Retinal pigment epithelial cell (primary cell): ENCODE measurements around the gene SMAD6.

ENCODE experiments used
- DNase-seq: peaks from one replicate; pipeline ENCODE4 v3.0.0-alpha.2; 2010; ENCODE audit warnings: low read depth
- H3K4me3 ChIP-seq: 2 replicates; pipeline ENCODE4 v1.5.1; 2011; ENCODE audit warnings: mild to moderate bottlenecking, low read length, control low read depth, moderate library complexity
- CTCF ChIP-seq: conservative IDR thresholded peaks from 2 replicates; pipeline ENCODE4 v1.5.1; 2011; ENCODE audit warnings: low read depth, low read length, control low read depth, inconsistent platforms

The SMAD6 gene

GRCh38 chr15:66720206-66721010 is 18.4 kb downstream of the SMAD6 start:
- no peak for TF ChIP-seq CTCF
- peak; percentile 93 for DNase-seq
- H3K4me3 ChIP-seq, result no peak overlapping the region

- TF ChIP-seq CTCF, result no peak
- DNase-seq, result no peak
- H3K4me3 ChIP-seq, result no peak overlapping the region
Measured at GRCh38 chr15:66721020-66721419, 19.0 kb downstream of the SMAD6 start.

GRCh38 chr15:66721501-66721937 is 19.5 kb downstream of the SMAD6 start:
- no peak for DNase-seq
- TF ChIP-seq CTCF, result no peak
- H3K4me3 ChIP-seq, result no peak overlapping the region

GRCh38 chr15:66721954-66722353 is 19.9 kb downstream of the SMAD6 start:
- TF ChIP-seq CTCF, result no peak
- H3K4me3 ChIP-seq, result no peak overlapping the region
- DNase-seq, result no peak

DNA sequence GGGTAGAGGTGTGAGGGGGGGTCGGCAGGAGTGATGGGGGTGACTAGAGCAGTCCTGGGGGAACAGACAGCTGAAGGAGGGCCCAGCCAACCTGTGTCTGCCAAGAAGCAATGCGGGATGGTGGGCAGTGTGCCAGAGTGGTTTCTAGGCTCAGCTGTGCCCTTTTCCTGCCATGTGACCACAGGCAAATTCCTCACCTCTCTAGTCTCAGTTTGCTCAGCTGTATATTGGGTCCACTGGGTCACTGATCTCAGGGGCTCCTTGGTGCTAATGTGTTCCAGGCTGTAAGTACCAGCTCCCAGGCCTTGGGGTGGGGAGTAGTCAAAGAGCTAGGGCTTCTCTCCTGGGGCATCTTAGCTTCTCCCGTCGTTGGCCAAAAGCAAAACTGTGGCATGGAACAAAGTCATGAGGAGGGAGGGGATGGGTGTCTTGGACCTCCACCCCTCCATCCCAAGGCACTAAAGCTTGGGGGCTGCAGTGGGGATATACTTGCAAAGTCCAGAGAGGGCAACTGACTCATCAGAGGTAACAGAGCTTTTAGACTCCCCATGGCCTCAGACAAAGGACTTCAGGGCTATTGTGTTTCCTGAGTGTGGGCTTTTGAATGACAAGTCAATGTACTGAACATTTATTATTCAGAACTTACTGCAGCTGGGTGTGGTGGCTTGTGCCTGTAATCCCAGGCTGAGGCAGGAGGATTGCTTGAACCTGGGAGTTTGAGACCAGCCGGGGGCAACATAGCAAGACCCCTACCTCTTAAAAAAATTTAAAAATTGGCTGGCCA is 20.9 kb downstream of the SMAD6 start:
- H3K4me3 ChIP-seq, result no peak overlapping the region
- TF ChIP-seq CTCF, result no peak

DNA sequence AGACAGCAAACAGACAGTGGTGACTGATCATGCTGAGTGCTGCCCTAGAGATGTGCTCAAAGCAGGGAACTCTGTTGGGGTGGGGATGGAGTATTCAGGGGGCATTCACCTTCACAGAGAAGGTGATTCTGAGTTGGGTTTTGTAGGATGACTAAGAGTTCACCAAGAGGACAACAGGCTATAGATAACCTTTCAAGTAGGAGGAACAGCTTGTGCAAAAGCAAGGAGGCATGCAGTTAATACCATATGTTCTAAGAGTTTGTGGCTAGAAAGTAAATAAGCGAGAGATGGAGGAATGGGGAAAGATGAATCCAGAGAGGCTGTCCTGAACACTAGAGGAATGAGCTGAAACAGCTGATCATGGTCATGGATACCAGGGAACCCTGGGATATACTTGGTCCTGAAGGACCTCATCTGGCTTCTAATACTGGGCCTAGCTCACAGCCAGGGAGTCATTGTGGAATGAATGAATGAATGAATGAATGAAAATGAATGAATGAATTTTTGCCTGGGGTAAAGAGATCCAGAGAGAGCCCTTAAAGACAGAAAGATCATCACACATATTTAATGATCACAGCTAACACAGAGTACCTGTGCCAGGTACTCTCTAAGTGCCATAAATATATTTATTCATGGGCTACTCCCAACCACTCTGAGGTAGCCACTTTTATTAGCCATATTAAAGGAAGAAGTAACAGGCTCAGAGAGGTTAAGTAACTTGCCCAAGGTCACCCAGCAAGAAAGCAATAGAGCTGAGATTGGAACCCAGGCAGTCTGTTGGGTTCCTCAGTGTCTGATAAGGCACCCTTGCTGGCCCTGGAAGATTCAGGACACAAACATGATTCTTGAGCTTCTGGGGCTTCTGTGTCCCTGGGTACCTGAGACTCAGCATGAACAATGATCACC is 22.0 kb downstream of the SMAD6 start:
- H3K4me3 ChIP-seq, result no peak overlapping the region
- no peak for TF ChIP-seq CTCF

More for the DNA sequence above, 20.9 kb downstream of the SMAD6 start:
- no peak for DNase-seq

More for the DNA sequence above, 22.0 kb downstream of the SMAD6 start:
- DNase-seq, result no peak
